Right lobe of liver (tissue), 6 donors: ENCODE results near the gene DOK6. TPM values are rescaled to one million over a fixed set of nuclear protein-coding genes. Genes with fewer than 3 reads are reported as not detected.
"Not testable (repeated sequence)": the region's sequence is repeated elsewhere in the genome, so short reads cannot be mapped to it uniquely, and the experiment has no call there.

Experiments
- ATAC-seq, 4 donors: fragments of 200-7000 bp; cut with Tn5 transposase; one replicate each; pipeline ENCODE4 v1.9.1; 2020; ENCODE audit warnings: mild to moderate bottlenecking in 4 of 4, moderate library complexity in 4 of 4
- DNase-seq, 3 donors: peaks; one replicate each; pipeline ENCODE4 v3.0.0-alpha.2; 2020
- H3K27ac ChIP-seq, 3 donors: fragments of 200-600 bp; one replicate each; pipeline ENCODE4 v1.8.0; 2022
- H3K27me3 ChIP-seq, 2 donors: fragments of 200-600 bp; one replicate each; pipeline ENCODE4 v1.8.0; 2022
- H3K36me3 ChIP-seq, 4 donors: fragments of 200-600 bp; sonication (generic) in 1 of 4; one replicate each; pipeline versions ENCODE4 v1.5.1 to v1.8.0; 2017 to 2022; ENCODE audit warnings: control low read depth in 1 of 4
- H3K4me1 ChIP-seq, 4 donors: fragments of 200-600 bp; sonication (generic) in 1 of 4; one replicate each; pipeline versions ENCODE4 v1.5.1 to v1.8.0; 2017 to 2022; ENCODE audit warnings: control low read depth in 1 of 4
- H3K4me3 ChIP-seq, 3 donors: fragments of 200-600 bp; one replicate each; pipeline ENCODE4 v1.8.0; 2022
- H3K9me3 ChIP-seq, 4 donors: fragments of 200-600 bp; sonication (generic) in 1 of 4; one replicate each; pipeline versions ENCODE4 v1.5.1 to v1.8.0; 2017 to 2022; ENCODE audit warnings: control low read depth in 1 of 4
- POLR2A ChIP-seq: fragments of 450-650 bp; IDR thresholded peaks from one replicate; pipeline ENCODE4 v1.6.1; 2017; ENCODE audit warnings: antibody characterized with exemption, mild to moderate bottlenecking
- WGBS: methylation state at CpG from one replicate; pipeline ENCODE4 v1.1.6; 2018; ENCODE audit warnings: low coverage, low lambda C conversion rate; ENCODE audit not compliant: insufficient coverage; ENCODE audit errors: missing lambda C conversion rate; 5-methylcytosine and 5-hydroxymethylcytosine counted together
- intact Hi-C, 2 donors: fragments of 100-400 bp; cut with DNase I; formaldehyde crosslinking; loops; one replicate each; pipeline versions ENCODE4 v1.11.2 to v1.14.1; 2022
- total RNA-seq, 6 experiments: library from RNA; depleted of rRNA in 2 of 6; stranded (reverse); fragments of >200 nt in 2 of 6; fragmentation: NEBNext Ultra II Directional in 3 of 6; extraction: Animal tissue kit (Norgen Biotek cat#: 25700) in 3 of 6; gene quantifications; one replicate each; pipeline versions ENCODE4 v1.1.0 to v1.2.4, GENCODE V29; 2016 to 2023
- TF ChIP-seq, protein P1 (sequence below), 4 donors: fragments of 200-600 bp in 3 of 4; fragments of 450-650 bp in 1 of 4; IDR thresholded peaks; one replicate each; pipeline versions ENCODE4 v1.5.1 to v1.8.0; 2016 to 2022; ENCODE audit warnings: antibody characterized with exemption in 4 of 4, mild to moderate bottlenecking in 2 of 4
- donor health status: DM: no; HTN: yes; CAD: no.
- donor health status: DM: no; HTN: no; CAD: no.
- donor health status: DM: no; HTN: no; CAD: no.
- donor health status: DM: no; HTN: yes; CAD: no.
- donor health status: DM: no; HTN: yes; CAD: no.

The DOK6 gene
- total RNA-seq, 6 experiments from 2014 or later = 0.37 to 2.9 (median 2.1) TPM; not detected in 1

DNA sequence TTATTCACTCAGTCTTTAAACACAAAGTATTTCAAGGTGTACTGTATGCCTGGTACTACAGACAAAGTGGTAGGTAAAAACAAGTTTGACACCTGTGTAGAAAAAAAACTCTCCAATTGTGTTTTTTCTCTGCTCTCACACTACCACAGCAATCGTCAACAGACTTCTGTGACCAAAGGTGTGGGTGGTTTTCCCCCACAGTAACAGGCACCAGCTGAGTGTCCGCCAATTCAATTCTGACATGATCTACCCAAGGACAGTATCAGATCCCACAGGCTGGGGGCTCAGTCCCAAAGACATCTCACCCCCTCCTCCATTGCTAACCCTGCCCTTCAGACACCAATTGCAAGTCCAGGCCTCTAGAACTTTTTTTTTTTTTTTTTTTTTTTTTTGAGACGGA is 475.8 kb downstream of the DOK6 start:
- no peaks in the 10 kb centered on the region for H3K4me1 ChIP-seq
- H3K27ac ChIP-seq = no peak overlapping the region
- no peak for ATAC-seq
- TF ChIP-seq POLR2A = no peak
- TF ChIP-seq, protein P1, sequence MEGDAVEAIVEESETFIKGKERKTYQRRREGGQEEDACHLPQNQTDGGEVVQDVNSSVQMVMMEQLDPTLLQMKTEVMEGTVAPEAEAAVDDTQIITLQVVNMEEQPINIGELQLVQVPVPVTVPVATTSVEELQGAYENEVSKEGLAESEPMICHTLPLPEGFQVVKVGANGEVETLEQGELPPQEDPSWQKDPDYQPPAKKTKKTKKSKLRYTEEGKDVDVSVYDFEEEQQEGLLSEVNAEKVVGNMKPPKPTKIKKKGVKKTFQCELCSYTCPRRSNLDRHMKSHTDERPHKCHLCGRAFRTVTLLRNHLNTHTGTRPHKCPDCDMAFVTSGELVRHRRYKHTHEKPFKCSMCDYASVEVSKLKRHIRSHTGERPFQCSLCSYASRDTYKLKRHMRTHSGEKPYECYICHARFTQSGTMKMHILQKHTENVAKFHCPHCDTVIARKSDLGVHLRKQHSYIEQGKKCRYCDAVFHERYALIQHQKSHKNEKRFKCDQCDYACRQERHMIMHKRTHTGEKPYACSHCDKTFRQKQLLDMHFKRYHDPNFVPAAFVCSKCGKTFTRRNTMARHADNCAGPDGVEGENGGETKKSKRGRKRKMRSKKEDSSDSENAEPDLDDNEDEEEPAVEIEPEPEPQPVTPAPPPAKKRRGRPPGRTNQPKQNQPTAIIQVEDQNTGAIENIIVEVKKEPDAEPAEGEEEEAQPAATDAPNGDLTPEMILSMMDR (IDR thresholded peaks at IDR 0.05) = no peak
- H3K9me3 ChIP-seq = no peaks in the 10 kb centered on the region
- no peak overlapping the region for H3K4me3 ChIP-seq
- no peaks in the 10 kb centered on the region for H3K27me3 ChIP-seq
- DNase-seq = no peak
- intact Hi-C loops = no loop called here
- WGBS = 96% methylated on average over 2 of the region's 3 CpGs
- H3K36me3 ChIP-seq = no peaks in the 10 kb centered on the region

DNA sequence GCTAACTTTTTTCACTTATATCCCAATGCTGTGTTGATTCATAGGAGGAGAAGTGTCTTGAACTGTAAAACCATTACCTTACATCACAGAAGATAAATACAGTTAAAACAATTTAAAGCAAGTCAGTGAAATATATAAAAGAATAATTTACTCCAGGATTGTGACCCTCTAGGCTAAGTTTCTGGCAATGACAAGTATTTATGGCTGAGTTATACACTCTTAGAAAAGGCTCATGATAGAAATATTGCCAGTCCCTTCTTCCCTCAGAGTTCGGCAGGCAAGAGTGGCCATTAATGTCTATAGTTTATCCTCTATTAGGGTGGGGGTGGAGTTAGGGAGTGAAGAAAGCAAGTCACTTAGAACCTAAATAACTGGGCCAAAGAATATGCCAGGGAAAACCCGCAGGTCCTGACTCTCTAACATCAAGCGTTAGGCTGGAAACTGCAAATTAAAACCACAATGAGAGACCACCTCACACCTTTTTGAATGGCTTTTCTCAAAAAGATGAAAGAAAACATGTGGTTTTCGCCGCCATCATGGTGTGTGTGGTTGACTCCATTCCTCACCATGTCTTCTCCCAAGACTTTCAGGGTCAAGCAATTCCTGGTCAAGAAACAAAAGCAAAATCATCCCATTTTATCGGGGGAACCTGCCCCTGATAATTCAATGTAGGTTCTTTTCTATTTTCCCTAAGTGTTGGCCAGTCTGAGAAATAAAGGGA is 477.7 kb downstream of the DOK6 start:
- DNase-seq (no peak), ATAC-seq (no peak)
- TF ChIP-seq, protein P1 (IDR thresholded peaks at IDR 0.05) = no peak
- TF ChIP-seq POLR2A = no peak
- no peaks in the 10 kb centered on the region for H3K9me3 ChIP-seq
- H3K4me3 ChIP-seq = no peak overlapping the region
- no peak overlapping the region for H3K27ac ChIP-seq
- H3K4me1 ChIP-seq = no peaks in the 10 kb centered on the region
- H3K36me3 ChIP-seq = no peaks in the 10 kb centered on the region
- H3K27me3 ChIP-seq = no peaks in the 10 kb centered on the region
- 62% methylated on average over 4 of the region's 6 CpGs for WGBS
- intact Hi-C loops = no loop called here

DNA sequence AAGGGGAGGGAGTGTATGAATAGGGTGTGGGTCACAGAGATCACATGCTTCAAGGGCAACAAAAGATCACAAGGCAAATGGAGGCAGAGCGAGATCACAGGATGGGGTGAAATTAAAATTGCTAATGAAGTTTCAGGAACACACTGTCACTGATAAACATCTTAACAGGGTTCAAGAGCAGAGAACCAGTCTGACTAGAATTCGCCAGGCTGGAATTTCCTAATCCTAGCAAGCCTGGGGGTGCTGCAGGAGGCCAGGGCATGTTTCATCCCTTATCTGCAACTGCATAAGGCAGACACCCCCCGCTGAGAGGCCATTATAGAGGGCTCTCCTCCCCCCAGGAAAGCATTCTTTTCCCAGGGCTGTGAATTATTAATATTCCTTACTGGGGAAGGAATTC is 478.4 kb downstream of the DOK6 start:
- DNase-seq, intact Hi-C loops, H3K27ac ChIP-seq, H3K9me3 ChIP-seq, ATAC-seq, H3K36me3 ChIP-seq, H3K4me1 ChIP-seq, H3K27me3 ChIP-seq, H3K4me3 ChIP-seq: not testable (repeated sequence)
- WGBS = 13% methylated on average over 1 of the region's 3 CpGs

DNA sequence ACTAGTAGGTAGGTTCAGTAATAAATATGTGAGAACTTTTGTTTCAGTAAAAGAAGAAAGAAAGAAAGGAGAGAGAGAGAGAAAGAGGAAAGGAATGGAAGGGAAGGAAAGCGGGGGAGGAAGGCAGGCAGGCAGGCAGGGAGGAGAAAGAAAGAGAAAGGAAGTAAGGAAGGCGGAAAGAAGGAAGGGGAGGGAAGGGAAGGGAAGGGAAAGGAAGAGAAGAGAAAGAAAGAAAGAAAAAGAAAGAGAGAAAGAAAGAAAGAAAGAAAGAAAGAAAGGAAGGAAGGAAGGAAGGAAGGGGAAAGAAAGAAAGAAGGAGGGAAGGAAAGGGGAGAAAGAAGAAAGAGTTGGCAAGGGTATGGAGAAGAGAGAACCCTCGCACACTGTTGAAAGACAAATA is 479.4 kb downstream of the DOK6 start:
- DNase-seq (no peak), ATAC-seq (no peak)
- no peaks in the 10 kb centered on the region for H3K4me1 ChIP-seq
- no peak overlapping the region for H3K27ac ChIP-seq
- no peaks in the 10 kb centered on the region for H3K9me3 ChIP-seq
- no peaks in the 10 kb centered on the region for H3K36me3 ChIP-seq
- TF ChIP-seq, protein P1 (IDR thresholded peaks at IDR 0.05) = no peak
- no peak for TF ChIP-seq POLR2A
- H3K27me3 ChIP-seq = no peaks in the 10 kb centered on the region
- no peak overlapping the region for H3K4me3 ChIP-seq
- intact Hi-C loops = no loop called here
- WGBS = 92% methylated on average over 3 of the region's 3 CpGs

DNA sequence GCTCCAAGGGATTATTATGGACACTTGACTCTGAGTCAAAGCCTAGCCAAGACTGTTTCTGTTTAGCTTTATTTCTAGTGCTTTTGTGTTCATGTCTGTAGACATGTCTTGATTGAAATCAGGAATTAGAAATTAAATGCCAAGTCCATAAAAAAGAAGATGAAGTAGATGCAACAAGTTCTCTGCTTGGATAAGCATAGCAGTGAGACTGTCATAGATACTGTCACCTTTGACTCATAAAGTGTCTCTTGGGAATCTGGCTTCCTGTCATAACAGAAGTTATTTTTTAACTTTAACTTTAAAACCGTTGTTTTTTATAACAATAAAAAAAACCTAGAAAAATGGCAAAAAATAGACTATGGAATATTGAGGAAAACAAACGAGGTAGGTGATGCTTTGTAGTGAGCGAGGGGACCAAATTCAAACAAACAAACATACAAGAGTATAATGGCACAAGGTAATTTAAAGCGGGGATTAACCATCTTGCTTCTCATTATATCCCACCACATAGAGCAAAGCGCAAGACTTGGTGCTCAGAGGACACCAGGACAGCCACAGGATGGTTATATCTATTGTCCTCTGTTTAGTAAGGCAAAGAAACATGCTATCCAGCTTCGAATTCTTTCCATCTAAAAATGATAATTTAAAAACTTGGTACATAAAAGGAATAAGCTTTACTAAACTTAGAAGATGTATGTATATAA is 482.4 kb downstream of the DOK6 start:
- WGBS = 82% methylated on average over 6 of the region's 6 CpGs
- Histone ChIP-seq H3K4me1 (no peaks in the 10 kb centered on the region), H3K9me3 (no peaks in the 10 kb centered on the region), H3K27ac (no peak overlapping the region), H3K27me3 (no peaks in the 10 kb centered on the region), H3K4me3 (no peak overlapping the region), H3K36me3 (no peaks in the 10 kb centered on the region)
- no peak for DNase-seq
- intact Hi-C loops = no loop called here
- no peak for TF ChIP-seq POLR2A
- TF ChIP-seq, protein P1 (IDR thresholded peaks at IDR 0.05) = no peak
- ATAC-seq = no peak
